Panc1 (cell line): ENCODE data around the gene CSK. TPM values are rescaled to one million over a fixed set of nuclear protein-coding genes. Genes with fewer than 3 reads are reported as not detected.

Experiments used
- ATAC-seq: fragments of 200-7000 bp; cut with Tn5 transposase; 2 replicates; pipeline ENCODE4 v1.9.1; 2020; ENCODE audit warnings: mild to moderate bottlenecking, moderate library complexity
- BruUV-seq: library from RNA; stranded (reverse); fragments of 400-500 nt; replicated peaks from 2 replicates; lab custom pipeline; 2021; lab: Mats Ljungman, UMichigan
- CTCF ChIA-PET: fragments of 300-600 bp; sonication (Branson Sonifier 250); formaldehyde crosslinking; loops from one replicate; lab custom pipeline; 2022; ENCODE audit warnings: antibody characterized with exemption; lab: Charles Lee
- POLR2A ChIA-PET: fragments of 300-600 bp; sonication (Branson Sonifier 250); formaldehyde crosslinking; loops from one replicate; lab custom pipeline; 2022; ENCODE audit warnings: antibody characterized with exemption; lab: Charles Lee
- DNase-seq: peaks from one replicate; pipeline ENCODE4 v3.0.0-alpha.2; 2010; ENCODE audit warnings: low read depth, low spot score
- H3K27ac ChIP-seq: 2 replicates; pipeline ENCODE4 v1.5.1; 2011; ENCODE audit warnings: mild to moderate bottlenecking, low read length, inconsistent platforms
- H3K27me3 ChIP-seq: fragments of 200-500 bp; sonication (Bioruptor generic); 2 replicates; pipeline ENCODE4 v1.6.0; 2014; ENCODE audit warnings: low read length, inconsistent platforms; ENCODE audit not compliant: control insufficient read depth, insufficient read depth
- H3K36me3 ChIP-seq: fragments of 200-500 bp; sonication (Bioruptor generic); 2 replicates; pipeline ENCODE4 v1.5.1; 2014; ENCODE audit warnings: inconsistent platforms, mild to moderate bottlenecking, low read length, moderate library complexity; ENCODE audit not compliant: control insufficient read depth, insufficient read depth
- H3K4me1 ChIP-seq: 2 replicates; pipeline ENCODE4 v1.5.1; 2011; ENCODE audit warnings: inconsistent platforms, mild to moderate bottlenecking, low read length, moderate library complexity; ENCODE audit not compliant: control insufficient read depth, insufficient read depth
- H3K4me3 ChIP-seq, 2 experiments: 2 replicates each; pipeline ENCODE4 v1.5.1; 2011 to 2012; ENCODE audit warnings: low read depth in 2 of 2, low read length in 2 of 2, mild to moderate bottlenecking in 2 of 2, inconsistent platforms in 1 of 2, moderate library complexity in 1 of 2
- H3K9me3 ChIP-seq: fragments of 200-500 bp; sonication (Bioruptor generic); 2 replicates; pipeline ENCODE4 v1.5.1; 2014; ENCODE audit warnings: low read depth, mild to moderate bottlenecking, inconsistent platforms, low read length, moderate library complexity; ENCODE audit not compliant: control insufficient read depth, insufficient read depth
- CTCF ChIP-seq: fragments of 450-650 bp; IDR thresholded peaks from 2 replicates; pipeline ENCODE4 v1.5.1; 2017; ENCODE audit warnings: mild to moderate bottlenecking
- POLR2AphosphoS5 ChIP-seq: IDR thresholded peaks from 2 replicates; pipeline ENCODE4 v1.6.1; 2012; ENCODE audit warnings: mild to moderate bottlenecking, low read depth, low read length, moderate library complexity
- REST ChIP-seq, 2 experiments: IDR thresholded peaks; 2 replicates each; pipeline ENCODE4 v1.6.1; 2011 to 2012; ENCODE audit warnings: low read depth in 2 of 2, control low read depth in 1 of 2, low read length in 1 of 2, mild to moderate bottlenecking in 1 of 2, moderate library complexity in 1 of 2; ENCODE audit not compliant: insufficient read depth in 1 of 2
- SIN3A ChIP-seq: IDR thresholded peaks from 2 replicates; pipeline ENCODE4 v1.6.1; 2012; ENCODE audit warnings: low read depth, mild to moderate bottlenecking, low read length, moderate library complexity, borderline replicate concordance; ENCODE audit not compliant: insufficient read depth
- TCF7L2 ChIP-seq: IDR thresholded peaks from 2 replicates; pipeline ENCODE4 v1.6.1; 2011; ENCODE audit warnings: mild to moderate bottlenecking, low read depth, low read length, inconsistent platforms
- in situ Hi-C: cut with HindIII; loops from 2 replicates; pipeline ENCODE4 v1.10.0; 2016; ENCODE audit warnings: low sequenced_read_pairs, low pct_unique_long_range_greater_than_20kb
- intact Hi-C: fragments of 100-400 bp; cut with micrococcal nuclease; formaldehyde crosslinking; loops from one replicate; pipeline ENCODE4 v1.10.0; 2022; ENCODE audit not compliant: unreplicated experiment
- total RNA-seq: library from RNA; stranded (reverse); gene quantifications from one replicate; pipeline ENCODE4 v1.2.1, GENCODE V29; 2021; ENCODE audit not compliant: unreplicated experiment

Gene CSK
- total RNA-seq, 1 experiment from 2014 or later, result 81.4 TPM

DNA sequence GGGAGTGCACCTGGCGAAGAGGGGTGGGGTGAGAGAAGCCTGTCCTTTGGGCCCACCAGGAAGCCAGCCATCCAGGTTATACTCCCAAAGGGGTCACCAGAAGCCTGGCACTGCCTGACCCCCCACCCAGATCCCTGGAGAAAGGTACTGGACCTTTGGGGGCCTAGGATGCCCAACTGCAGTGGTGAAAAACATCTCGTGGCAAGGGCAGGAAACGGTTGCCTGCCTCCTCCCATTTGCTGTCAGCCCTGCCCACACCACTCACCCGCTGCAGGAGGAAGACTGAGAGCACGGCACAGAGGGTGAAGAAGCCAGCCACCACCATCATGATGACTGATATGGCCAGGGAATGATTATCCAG is 63.3 kb downstream of the CSK start:
- no peak for TF ChIP-seq POLR2AphosphoS5
- TF ChIP-seq SIN3A, result no peak
- TF ChIP-seq TCF7L2, result no peak
- no peak for TF ChIP-seq REST (IDR thresholded peaks at IDR 0.05; ENCODE audit: insufficient read depth in 1 of 2, low read depth in 2 of 2, low read length in 1 of 2)
- no peak for TF ChIP-seq CTCF
- BruUV-seq, result no TSS peak
- CTCF ChIA-PET, result no interaction called here
- no peak overlapping the region; the same call in 1 of the 2 replicates for H3K27ac ChIP-seq
- no peak for DNase-seq
- H3K4me1 ChIP-seq, result peaks cover 19% of the 10 kb centered on the region
- no peaks in the 10 kb centered on the region for H3K9me3 ChIP-seq
- no peak overlapping the region for H3K4me3 ChIP-seq
- in situ Hi-C loops (no loop called here), intact Hi-C loops (no loop called here)
- no peaks in the 10 kb centered on the region for H3K27me3 ChIP-seq
- POLR2A ChIA-PET, result interaction anchor here (0.7 kb wide), 1 partner anchor 25 kb away, joined by 3 read pairs; no protein-coding TSS in a partner anchor
- H3K36me3 ChIP-seq, result no peaks in the 10 kb centered on the region; the same call in 1 of the 2 replicates
- ATAC-seq, result no peak

DNA sequence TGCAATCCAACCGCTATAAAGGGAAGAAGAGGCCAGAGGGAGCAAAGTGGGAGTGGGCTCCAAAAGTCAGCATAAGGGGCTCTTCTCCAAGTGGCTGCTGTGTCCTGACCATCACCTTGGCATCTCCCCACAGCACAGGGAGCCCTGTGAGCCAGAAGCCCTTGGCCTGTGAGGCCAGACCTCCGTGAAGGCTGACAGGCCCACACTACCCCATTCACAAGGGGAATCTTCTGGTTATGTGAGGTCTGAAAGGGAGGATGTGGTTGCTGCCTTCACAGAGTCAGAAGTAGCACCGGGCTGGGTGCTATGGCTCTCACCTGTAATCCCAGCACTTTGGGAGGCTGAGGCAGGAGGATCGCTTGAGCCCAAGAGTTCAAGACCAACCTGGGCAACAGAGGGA is 63.7 kb downstream of the CSK start:
- H3K4me3 ChIP-seq, result no peak overlapping the region
- ATAC-seq (no peak), DNase-seq (no peak)
- TF ChIP-seq CTCF, result no peak
- POLR2A ChIA-PET, result no interaction called here
- no peaks in the 10 kb centered on the region for H3K9me3 ChIP-seq
- no peak overlapping the region for H3K27ac ChIP-seq
- CTCF ChIA-PET, result interaction anchor here (0.6 kb wide), 1 partner anchor 81 kb away, joined by 5 read pairs; no protein-coding TSS in a partner anchor
- no peaks in the 10 kb centered on the region; the same call in 1 of the 2 replicates for H3K36me3 ChIP-seq
- in situ Hi-C loops, result no loop called here
- no peaks in the 10 kb centered on the region for H3K27me3 ChIP-seq
- intact Hi-C loops, result no loop called here
- BruUV-seq, result no TSS peak
- H3K4me1 ChIP-seq, result peaks cover 19% of the 10 kb centered on the region
